ENCODE measurements around the gene RALGPS1. TPM values are rescaled to one million over a fixed set of nuclear protein-coding genes. Genes with fewer than 3 reads are reported as not detected.

RALGPS1 gene
- total RNA-seq, 4 donors from 2014 or later, result 4.6 to 11.9 (median 10.0) TPM

DNA sequence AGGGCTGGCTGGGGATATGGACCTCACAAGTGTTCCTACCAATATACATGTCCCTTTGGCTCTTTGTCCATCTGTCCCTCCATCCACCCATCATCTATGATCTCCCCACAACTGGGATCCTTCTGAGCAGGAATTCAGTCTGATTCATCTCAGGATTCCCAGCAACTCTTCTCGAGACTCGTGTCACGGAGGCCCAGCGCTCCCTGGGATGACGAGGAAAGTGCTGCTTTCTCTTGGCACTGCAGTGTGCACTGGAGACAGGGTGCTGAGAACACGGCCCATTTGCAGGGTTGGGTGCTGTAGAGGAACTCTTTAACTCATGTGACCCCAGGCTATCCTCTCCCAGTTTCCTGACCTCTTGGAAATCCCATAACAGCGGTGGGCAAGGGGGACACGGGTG lies 135.0 kb downstream of the RALGPS1 start:
- TF ChIP-seq, protein P1, sequence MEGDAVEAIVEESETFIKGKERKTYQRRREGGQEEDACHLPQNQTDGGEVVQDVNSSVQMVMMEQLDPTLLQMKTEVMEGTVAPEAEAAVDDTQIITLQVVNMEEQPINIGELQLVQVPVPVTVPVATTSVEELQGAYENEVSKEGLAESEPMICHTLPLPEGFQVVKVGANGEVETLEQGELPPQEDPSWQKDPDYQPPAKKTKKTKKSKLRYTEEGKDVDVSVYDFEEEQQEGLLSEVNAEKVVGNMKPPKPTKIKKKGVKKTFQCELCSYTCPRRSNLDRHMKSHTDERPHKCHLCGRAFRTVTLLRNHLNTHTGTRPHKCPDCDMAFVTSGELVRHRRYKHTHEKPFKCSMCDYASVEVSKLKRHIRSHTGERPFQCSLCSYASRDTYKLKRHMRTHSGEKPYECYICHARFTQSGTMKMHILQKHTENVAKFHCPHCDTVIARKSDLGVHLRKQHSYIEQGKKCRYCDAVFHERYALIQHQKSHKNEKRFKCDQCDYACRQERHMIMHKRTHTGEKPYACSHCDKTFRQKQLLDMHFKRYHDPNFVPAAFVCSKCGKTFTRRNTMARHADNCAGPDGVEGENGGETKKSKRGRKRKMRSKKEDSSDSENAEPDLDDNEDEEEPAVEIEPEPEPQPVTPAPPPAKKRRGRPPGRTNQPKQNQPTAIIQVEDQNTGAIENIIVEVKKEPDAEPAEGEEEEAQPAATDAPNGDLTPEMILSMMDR (IDR thresholded peaks at IDR 0.05), result no peak
- TF ChIP-seq POLR2AphosphoS5 (IDR thresholded peaks at IDR 0.05), result no peak
- TF ChIP-seq POLR2A (IDR thresholded peaks at IDR 0.05; ENCODE audit: low read depth), result no peak
- no peak for TF ChIP-seq EP300 (IDR thresholded peaks at IDR 0.05)
- no peak for DNase-seq (ENCODE audit: extremely low spot score)
- H3K27me3 ChIP-seq, result no peaks in the 10 kb centered on the region
- no peak overlapping the region for H3K4me3 ChIP-seq
- H3K27ac ChIP-seq (replicated peaks in 1 of 4), result peak overlapping the region in 1 of 4 donors; percentile 49
- no peaks in the 10 kb centered on the region for H3K36me3 ChIP-seq
- H3K4me1 ChIP-seq, result peaks cover 32 to 55% (median 41%) of the 10 kb centered on the region in 4 donors
- intact Hi-C loops (cut with DNase I), result no loop called here
- no peaks in the 10 kb centered on the region for H3K9me3 ChIP-seq
- WGBS, result 80% methylated on average over 8 of the region's 8 CpGs

DNA sequence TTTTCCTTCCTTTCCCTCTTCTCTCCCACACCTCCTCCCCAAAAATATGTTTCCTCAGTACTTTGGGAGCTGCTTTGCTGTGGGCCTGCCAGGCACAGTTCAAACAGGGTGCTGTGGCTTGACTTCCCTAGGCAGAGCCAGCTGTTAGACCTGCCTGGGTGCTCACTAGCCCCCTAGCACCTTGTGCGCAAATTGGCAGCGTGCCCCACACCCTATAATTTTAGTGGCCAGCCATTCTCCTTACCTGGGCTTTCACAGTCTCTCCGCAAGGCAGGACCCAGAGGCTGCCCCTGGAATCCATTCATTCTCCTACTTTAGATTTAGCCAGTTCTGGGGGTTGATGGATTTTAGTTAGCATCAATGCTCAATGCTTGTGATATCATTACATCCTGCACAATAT lies 135.6 kb downstream of the RALGPS1 start:
- Histone ChIP-seq H3K27me3 (no peaks in the 10 kb centered on the region), H3K27ac (replicated peaks in 1 of 4) (no peak overlapping the region), H3K36me3 (no peaks in the 10 kb centered on the region), H3K4me1 (peaks cover 32 to 55% (median 42%) of the 10 kb centered on the region in 4 donors), H3K9me3 (no peaks in the 10 kb centered on the region), H3K4me3 (no peak overlapping the region)
- TF ChIP-seq, protein P1 (IDR thresholded peaks at IDR 0.05), result no peak
- TF ChIP-seq POLR2A (IDR thresholded peaks at IDR 0.05; ENCODE audit: low read depth) (no peak), EP300 (IDR thresholded peaks at IDR 0.05) (no peak), POLR2AphosphoS5 (IDR thresholded peaks at IDR 0.05) (no peak)
- DNase-seq (ENCODE audit: extremely low spot score), result no peak
- intact Hi-C loops (cut with DNase I), result no loop called here
- 95% methylated on average over 3 of the region's 3 CpGs for WGBS

DNA sequence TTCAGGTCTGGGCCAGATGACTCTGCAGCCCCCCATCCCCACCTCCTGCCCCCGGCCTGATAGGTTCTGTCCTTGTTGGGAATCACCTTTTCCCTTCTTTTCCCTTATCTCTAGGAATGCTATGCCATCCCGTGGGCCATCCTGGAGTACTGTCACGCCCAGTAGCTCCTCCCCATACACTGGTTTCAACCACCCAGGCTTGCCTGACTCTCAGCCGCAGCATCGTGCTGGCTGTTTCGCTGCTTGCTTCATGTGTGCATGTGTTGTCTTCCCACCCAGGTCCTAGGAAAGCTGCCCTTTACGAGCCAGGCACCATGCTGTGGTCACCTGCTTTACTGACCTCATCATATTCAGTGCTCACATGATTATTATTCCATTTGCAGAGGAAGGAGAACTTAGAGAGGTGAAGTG lies 136.0 kb downstream of the RALGPS1 start:
- intact Hi-C loops (cut with DNase I), result no loop called here
- TF ChIP-seq EP300 (IDR thresholded peaks at IDR 0.05) (no peak), POLR2A (IDR thresholded peaks at IDR 0.05; ENCODE audit: low read depth) (no peak), POLR2AphosphoS5 (IDR thresholded peaks at IDR 0.05) (no peak)
- TF ChIP-seq, protein P1 (IDR thresholded peaks at IDR 0.05), result no peak
- Histone ChIP-seq H3K36me3 (no peaks in the 10 kb centered on the region), H3K4me3 (no peak overlapping the region), H3K27ac (replicated peaks in 1 of 4) (no peak overlapping the region), H3K27me3 (no peaks in the 10 kb centered on the region), H3K9me3 (no peaks in the 10 kb centered on the region), H3K4me1 (peaks cover 32 to 55% (median 43%) of the 10 kb centered on the region in 4 donors)
- DNase-seq (ENCODE audit: extremely low spot score), result no peak
- WGBS, result 92% methylated on average over 7 of the region's 7 CpGs

DNA sequence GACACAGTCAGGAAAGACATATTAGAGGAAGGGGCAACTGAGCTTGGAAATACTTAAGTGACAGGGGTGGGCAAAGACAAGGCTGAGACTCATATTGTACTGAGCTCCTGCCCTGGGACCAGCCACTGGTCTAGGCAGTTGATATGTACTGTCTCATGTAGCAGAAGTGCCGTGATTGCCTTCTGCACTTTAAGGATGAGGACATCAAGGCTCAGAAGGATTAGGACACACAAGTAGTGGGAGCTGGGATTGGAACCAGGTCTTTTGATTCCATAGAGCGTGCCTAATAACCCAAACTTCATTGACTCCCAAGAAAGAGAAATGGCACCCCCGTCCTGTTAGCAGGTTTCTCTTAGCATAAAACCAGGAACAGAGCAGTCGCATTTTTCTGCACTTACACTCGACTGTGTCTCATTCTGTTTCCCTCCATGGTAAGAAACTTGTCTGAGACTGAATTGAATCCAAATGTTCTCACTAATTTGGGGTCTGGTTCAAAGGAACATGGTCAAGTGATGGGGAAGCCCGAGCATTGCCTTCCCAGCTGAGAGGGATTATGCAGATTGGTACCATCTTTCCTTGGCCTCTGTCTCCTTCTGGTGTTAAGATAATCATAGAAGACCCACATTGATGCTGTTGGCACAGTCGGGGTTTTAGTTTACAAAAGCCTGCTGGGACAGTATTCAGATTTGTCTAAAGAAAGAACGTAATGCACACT lies 137.5 kb downstream of the RALGPS1 start:
- Histone ChIP-seq H3K27ac (replicated peaks in 1 of 4) (peak overlapping the region in 1 of 4 donors; percentile 70), H3K36me3 (peaks cover 0 to 3% (median 0%) of the 10 kb centered on the region in 4 donors), H3K9me3 (no peaks in the 10 kb centered on the region), H3K4me3 (no peak overlapping the region), H3K4me1 (peaks cover 32 to 55% (median 45%) of the 10 kb centered on the region in 4 donors), H3K27me3 (no peaks in the 10 kb centered on the region)
- 88% methylated on average over 8 of the region's 8 CpGs for WGBS
- intact Hi-C loops (cut with DNase I), result no loop called here
- DNase-seq (ENCODE audit: extremely low spot score), result peak; percentile 74
- TF ChIP-seq, protein P1 (IDR thresholded peaks at IDR 0.05), result no peak
- TF ChIP-seq POLR2AphosphoS5 (IDR thresholded peaks at IDR 0.05), result no peak
- no peak for TF ChIP-seq POLR2A (IDR thresholded peaks at IDR 0.05; ENCODE audit: low read depth)
- no peak for TF ChIP-seq EP300 (IDR thresholded peaks at IDR 0.05)
